K562 (cell line): ENCODE results near the gene TIFAB. TPM values are rescaled to one million over a fixed set of nuclear protein-coding genes. Genes with fewer than 3 reads are reported as not detected.

Source experiments
- PPARD ChIP-seq: fragments of 250-450 bp; sonication (Bioruptor Pico); IDR thresholded peaks from 2 replicates; pipeline ENCODE4 v1.8.0; 2022; ENCODE audit warnings: inconsistent platforms, mild to moderate bottlenecking, moderate library complexity
- ZNF224 ChIP-seq: sonication (generic); formaldehyde crosslinking; IDR thresholded peaks from 2 replicates; pipeline ENCODE4 v1.8.0; 2022; ENCODE audit warnings: mild to moderate bottlenecking, missing genetic modification reagents
- polyA plus RNA-seq, 8 experiments: library from polyadenylated mRNA; depleted of rRNA in 4 of 8; stranded (reverse) in 5 of 8; unstranded in 3 of 8; fragments of >200 nt; fragmentation: Nextera tagmentation in 2 of 8; fragmentation: Illumina TruSeq in 1 of 8; extraction: Ambion mirVana in 2 of 8; extraction: Trizol in 1 of 8; gene quantifications; 2 replicates each; pipeline versions ENCODE4 v1.2.1 to v1.2.3, GENCODE V29; 2011 to 2014; ENCODE audit warnings: inconsistent platforms in 1 of 8, missing spikeins in 1 of 8
- total RNA-seq, 7 experiments: library from RNA; depleted of rRNA in 6 of 7; stranded (reverse); fragments of >200 nt in 6 of 7; fragmentation: Illumina TruSeq in 2 of 7; extraction: Trizol in 2 of 7; gene quantifications; 2 replicates each; pipeline versions ENCODE4 v1.2.1 to v1.2.3, GENCODE V29; 2011 to 2021; ENCODE audit warnings: low replicate concordance in 1 of 7
- TF ChIP-seq, protein P1 (sequence below), 2 experiments: fragments of 450-650 bp; IDR thresholded peaks; 2 replicates each; pipeline ENCODE4 v1.6.1; 2016; ENCODE audit warnings: mild to moderate bottlenecking in 2 of 2, borderline replicate concordance in 1 of 2, low read depth in 1 of 2, moderate library complexity in 1 of 2

The TIFAB gene
- total and polyA plus RNA-seq, 9 of the 15 experiments (the other 6 are each of a cell fraction or from before 2014, with no cell fraction given): not detected

DNA sequence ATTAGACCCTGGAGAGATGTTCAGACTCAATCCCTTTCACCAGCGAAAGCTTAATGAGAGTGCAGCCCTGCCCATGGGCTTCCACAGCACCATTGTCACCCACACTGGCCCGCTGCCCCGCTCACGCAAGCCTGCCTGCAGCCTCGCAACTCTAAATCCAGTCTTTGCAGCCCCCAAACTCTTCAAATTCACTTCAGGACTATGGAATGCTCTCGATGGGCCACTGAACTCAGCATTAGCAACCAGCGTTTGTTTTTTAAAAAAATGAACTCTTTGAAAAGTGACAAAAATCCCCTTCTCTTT is 22.1 kb downstream of the TIFAB start (continued):
- TF ChIP-seq, protein P1, sequence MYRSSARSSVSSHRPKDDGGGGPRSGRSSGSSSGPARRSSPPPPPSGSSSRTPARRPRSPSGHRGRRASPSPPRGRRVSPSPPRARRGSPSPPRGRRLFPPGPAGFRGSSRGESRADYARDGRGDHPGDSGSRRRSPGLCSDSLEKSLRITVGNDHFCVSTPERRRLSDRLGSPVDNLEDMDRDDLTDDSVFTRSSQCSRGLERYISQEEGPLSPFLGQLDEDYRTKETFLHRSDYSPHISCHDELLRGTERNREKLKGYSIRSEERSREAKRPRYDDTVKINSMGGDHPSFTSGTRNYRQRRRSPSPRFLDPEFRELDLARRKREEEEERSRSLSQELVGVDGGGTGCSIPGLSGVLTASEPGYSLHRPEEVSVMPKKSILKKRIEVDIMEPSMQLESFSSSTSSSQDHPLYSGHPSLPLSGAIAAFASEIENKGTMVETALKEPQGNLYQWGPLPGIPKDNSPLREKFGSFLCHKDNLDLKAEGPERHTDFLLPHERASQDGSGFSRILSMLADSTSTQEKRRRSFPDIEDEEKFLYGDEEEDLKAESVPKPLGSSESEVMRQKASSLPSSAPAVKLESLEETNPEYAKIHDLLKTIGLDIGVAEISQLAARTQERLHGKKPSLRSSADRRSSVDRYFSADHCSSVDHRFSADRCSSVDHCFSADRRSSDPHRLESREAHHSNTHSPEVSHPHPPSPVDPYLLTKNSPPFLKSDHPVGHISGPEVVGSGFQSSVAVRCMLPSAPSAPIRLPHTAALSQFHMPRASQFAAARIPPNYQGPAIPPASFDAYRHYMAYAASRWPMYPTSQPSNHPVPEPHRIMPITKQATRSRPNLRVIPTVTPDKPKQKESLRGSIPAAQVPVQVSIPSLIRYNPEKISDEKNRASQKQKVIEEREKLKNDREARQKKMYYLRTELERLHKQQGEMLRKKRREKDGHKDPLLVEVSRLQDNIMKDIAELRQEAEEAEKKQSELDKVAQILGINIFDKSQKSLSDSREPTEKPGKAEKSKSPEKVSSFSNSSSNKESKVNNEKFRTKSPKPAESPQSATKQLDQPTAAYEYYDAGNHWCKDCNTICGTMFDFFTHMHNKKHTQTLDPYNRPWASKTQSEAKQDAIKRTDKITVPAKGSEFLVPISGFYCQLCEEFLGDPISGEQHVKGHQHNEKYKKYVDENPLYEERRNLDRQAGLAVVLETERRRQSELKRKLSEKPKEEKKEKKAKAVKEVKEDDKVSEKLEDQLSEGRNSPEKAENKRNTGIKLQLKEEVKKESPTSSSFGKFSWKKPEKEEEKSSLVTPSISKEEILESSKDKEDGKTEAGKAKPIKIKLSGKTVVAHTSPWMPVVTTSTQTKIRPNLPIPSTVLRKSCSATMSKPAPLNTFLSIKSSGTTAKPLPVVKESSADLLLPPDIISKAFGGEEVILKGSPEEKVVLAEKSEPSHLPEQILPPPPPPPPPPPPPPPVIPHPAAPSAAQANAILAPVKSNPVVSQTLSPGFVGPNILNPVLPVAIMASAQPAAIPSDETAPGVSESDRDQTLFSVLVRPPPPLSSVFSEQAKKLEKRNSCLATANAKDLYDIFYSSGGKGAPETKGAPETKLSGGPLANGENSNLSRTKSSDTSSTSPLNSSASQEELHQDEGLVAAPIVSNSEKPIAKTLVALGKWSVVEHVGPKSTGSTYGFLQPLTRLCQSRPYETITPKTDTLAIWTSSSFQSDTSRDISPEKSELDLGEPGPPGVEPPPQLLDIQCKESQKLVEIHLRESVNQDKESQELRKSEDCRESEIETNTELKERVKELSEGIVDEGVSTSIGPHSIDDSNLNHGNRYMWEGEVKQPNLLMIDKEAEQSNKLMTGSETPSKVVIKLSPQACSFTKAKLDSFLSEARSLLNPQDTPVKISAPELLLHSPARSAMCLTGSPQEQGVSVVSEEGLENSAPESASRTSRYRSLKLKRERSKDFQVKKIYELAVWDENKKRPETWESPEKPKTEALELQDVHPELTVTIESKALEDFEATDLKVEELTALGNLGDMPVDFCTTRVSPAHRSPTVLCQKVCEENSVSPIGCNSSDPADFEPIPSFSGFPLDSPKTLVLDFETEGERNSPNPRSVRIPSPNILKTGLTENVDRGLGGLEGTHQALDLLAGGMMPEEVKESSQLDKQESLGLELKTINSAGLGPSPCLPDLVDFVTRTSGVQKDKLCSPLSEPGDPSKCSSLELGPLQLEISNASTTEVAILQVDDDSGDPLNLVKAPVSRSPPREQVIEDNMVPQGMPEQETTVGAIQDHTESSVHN (IDR thresholded peaks at IDR 0.05; ENCODE audit: borderline replicate concordance in 1 of 2, low read depth in 1 of 2): no peak
- TF ChIP-seq PPARD: no peak
- no peak for TF ChIP-seq ZNF224 (CRISPR knock-in tag)
